GM19395 (cell line): ENCODE measurements around the gene SDHAF1.
"Not testable (repeated sequence)": the region's sequence is repeated elsewhere in the genome, so short reads cannot be mapped to it uniquely, and the experiment has no call there.

ENCODE experiments used
- ATAC-seq: cut with Tn5 transposase; IDR thresholded peaks from one replicate; pipeline ENCODE4 v1.9.1; 2021; ENCODE audit warnings: mild to moderate bottlenecking, moderate library complexity; ENCODE audit not compliant: unreplicated experiment

The SDHAF1 gene, protein sequence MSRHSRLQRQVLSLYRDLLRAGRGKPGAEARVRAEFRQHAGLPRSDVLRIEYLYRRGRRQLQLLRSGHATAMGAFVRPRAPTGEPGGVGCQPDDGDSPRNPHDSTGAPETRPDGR

DNA sequence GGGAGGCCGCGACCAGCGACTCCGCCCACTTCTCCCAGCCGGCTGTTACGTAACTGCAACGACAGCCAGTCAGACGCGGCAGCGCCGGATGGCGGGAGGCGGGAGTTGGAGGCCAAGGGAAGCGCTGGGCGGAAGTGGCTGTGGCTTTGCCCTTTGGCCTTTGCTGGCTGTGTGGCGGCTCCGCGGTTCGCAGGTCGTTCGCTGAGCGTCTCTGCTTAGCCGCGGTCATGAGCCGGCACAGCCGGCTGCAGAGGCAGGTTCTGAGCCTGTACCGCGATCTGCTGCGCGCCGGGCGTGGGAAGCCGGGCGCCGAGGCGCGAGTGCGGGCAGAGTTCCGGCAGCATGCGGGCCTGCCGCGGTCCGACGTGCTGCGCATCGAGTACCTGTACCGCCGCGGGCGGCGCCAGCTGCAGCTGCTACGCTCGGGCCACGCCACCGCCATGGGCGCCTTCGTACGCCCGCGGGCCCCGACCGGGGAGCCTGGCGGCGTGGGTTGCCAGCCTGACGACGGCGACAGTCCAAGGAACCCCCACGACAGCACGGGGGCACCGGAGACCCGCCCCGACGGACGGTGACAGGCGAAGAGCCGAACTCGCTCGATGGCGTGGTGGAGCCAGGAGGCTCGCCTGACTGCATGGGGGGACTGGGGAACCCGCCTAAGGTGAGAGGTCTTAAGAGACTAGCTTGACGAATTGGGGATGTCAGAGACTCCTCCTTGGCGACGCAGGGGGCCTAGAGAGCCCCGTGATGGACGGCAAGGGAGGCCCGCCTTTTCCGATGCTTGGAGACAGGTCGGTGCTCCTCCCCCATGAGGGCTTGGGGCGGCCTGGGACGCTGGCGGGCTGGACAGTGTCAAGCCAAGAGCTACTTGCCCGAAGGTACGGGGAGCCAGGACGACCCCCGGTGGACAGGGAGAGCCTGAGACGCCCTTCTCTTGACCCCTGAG is at the start of gene SDHAF1:
SDHAF1 (plus strand) TSS at position 141 of the 946 bp plus-strand sequence; CDS start at position 228, 87 bp downstream.
- peak; percentile 82 for ATAC-seq

DNA sequence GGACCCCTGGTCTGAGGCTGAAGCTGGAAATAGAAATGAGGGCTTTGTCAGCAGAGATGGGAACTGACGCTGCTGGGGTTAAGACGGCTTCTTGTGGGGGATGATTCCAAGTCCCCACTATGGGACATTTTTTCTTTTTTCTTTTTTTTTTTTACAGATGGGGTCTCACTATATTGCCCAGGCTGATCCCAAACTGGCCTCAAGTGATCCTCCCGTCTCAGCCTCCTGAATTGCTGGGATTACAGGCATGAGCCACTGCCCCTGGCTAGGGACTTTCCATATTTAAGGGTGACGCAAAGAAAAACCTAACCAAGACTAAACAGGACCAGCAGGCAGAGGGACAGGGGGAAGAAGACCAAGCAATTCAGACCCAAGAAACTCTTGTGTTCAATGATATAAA is 48.8 kb upstream of the SDHAF1 start:
- no peak for ATAC-seq

DNA sequence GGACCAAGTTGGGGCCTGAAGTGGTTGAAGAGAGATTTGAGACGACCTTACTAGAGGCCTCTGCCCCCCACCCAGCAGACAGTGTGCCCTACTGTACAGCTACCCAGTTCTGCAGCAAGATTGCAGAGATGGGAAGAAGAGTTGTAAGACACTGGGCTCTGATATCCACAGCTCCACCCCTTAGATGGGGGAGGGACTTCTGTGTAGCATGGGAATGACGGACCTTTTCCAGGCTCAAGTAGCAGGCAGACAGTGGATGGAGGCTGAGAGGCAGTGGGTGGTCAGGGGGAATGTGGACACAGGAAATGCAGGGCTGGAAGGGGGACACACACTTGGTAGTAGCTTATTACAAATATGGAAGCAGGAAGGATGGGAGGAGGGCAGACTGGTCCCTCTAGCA is 45.9 kb upstream of the SDHAF1 start:
- ATAC-seq, result no peak

DNA sequence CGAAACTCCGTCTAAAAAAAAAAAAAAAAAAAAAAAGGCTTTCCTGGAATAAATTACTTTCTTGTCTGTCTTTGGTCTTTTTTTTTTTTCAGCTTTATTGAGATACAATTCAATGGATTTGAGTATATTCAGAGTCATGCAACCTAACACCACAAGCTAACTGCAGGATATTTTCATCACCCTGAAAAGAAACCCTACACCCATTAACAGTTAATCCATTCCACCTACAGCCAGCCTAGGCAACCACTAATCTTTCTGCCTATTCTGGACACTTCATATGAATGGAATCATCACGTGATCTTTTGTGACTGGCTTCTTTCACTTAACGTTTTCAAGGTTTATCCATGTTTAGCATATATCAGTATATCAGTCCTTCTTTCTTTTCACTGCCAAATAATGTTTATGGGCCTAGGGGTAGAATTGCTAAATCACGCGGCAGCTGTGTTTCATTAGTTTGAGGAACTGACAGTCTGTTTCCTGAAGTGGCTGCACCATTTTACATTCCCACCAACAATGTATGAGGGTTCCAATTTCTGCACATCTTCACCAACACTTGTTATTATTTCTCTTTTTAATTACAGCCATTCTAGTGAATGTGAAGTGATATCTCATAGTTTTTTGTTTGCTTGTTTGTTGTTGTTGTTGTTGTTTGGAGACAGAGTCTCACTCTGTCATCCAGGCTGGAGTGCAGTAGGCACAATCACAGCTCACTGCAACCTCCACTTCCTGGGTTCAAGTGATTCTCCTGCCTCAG is 38.9 kb upstream of the SDHAF1 start:
- ATAC-seq, result no peak

DNA sequence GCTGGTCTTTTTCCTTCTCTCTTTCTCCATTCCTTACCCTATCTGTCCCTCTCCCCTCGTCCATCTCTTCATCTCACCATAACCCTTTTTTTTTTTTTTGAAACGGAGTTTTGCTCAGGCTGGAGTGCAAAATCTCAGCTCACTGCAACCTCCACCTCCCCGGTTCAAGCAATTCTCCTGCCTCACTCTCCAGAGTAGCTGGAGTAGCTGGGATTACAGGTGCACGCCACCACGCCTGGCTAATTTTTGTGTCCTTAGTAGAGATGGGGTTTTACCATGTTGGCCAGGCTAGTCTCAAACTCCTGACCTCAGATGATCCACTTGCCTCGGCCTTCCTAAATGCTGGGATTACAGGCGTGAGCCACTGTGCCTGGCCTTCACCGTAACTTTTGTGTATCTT is 37.6 kb upstream of the SDHAF1 start:
- ATAC-seq, result not testable (repeated sequence)

DNA sequence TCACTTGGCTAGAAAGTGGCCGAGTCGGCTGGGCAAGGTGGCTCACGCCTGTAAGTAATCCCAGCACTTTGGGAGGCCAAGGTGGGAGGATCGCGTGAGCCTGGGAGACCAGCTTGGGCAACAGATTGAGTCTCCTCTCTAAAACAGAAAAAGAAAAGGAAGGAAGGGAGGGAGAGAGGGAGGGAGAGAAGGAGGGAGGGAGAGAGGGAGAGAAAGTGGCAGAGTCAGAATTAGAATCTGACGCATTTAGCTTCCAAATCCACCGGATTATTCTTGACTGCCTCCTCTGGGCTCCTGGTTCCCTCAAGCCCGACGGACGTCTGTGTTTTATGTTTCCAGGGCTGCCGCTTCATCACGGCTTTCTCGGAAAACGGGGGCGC is 36.3 kb upstream of the SDHAF1 start:
- ATAC-seq, result no peak

DNA sequence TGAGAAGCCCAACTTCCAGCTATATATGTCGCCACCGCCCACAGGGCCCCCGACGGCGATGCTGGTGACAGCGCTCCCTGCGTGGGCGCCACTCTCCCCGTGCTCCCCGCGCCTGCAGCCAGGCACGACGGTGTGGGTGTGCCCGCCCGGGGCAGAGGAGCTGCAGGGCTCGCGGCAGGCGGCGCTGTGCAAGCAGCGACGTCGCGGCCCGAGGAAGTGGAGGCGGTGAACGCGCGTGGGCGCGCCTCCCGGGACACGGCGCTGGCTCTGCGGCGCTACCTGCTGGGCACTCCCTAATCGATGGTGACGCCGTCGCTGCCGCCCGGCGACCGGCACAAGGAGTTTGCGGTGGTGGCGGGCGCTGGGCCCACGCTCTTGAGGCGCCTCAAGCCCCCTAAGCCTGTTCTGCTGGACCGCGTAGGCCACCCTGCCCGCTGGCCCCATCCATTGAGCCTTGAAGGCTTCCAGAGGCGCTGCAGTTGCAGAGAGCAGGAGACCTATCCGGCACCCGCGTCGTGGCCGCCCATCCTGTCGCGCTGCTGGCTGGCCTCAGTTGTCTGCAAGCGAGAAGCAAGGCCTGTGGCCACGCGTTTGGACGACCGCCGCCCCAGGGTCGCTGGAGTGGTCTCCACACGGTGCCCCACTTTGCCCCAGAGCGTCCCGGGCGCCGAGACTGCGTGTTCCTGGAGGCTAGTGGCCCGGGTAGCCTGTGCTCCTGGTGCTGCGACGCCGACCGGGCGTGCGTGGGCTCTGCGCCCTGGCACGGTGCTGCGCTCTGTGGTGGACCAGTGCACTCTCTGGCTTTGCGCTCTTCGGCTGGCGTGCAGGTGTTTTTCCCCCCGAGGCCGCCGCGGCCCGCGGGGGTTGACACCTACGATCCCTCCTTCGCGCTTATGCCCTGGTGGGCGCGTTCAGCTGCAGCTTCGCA is 35.7 kb upstream of the SDHAF1 start:
- no peak for ATAC-seq

DNA sequence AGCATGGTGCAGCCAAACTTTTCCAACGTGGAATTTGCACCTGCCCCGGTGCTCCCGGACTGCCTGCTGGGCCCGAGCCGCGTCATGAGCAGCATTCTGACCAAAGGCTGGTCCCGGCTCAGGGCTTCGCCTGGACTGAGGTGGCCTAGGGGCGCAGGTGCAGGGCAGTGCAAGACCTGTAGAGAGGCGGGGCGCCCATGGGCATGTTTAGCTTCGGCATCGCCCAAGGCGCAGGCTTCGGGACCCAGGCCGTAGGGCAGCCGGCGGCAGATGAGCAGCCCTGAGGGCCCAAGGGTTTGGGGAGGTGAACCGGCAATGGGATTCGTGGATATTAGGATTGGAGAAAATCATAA is 35.0 kb upstream of the SDHAF1 start:
- ATAC-seq, result no peak

DNA sequence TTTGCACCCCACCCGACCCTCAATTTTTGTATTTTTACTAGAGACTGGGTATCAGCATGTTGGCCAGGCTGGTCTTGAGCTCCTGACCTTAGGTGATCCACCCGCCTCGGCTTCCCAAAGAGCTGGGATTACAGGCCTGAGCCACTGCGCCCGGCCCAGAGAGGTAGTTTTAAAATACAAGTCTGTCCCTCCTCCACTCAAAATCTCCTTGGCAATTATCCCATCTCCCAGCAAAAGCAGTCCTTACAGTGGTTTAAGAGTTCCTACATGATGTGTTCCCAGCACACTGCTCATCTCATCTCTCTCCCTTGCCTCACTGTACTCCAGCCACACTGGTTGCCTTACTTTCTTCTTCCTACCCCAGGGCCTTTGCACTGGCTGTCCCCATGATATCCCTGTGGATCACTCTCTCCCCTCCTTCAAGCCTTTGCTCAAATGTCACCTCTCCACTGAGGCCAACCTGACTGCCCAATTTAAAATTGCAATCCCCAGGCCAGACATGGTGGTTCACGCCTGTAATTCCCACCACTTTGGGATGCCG is 34.5 kb upstream of the SDHAF1 start:
- ATAC-seq, result no peak

DNA sequence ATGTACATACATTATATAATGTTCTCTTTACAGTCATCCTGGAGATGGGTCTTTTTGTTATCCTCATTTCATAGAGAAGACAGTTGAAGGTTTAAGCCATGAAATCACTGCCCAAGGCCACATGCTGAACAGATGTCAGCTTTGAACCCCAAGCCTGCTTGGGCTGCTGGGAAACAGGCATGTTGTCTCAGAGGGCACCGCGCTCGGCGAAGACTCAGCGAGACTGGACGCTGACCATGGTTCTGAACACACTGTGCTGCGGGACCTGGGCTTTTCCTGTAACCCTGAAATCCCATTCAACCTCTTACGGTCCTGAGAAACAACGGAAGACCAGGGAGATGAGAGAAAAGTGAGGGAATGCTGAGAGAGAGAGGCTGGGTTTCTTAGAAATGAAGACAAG is 31.5 kb upstream of the SDHAF1 start:
- ATAC-seq, result no peak

DNA sequence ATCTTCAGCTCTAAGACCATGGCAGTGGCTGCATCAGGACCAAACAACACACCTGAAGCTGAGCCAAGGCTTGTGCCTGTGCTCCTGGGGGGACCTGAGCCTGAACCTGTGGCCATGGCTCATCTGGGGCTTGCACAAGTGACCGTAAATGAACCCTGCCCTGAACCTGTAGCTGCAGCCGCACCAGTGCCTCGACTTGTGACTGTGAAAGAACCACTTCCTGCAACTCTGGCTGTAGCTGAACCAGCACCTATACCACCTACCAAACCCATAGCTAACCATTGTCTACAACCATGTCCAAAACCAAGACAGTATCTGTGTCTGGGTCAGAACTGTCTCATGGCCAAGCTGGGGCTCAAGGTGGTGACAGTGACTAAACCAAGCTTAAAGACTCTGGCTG is 28.2 kb upstream of the SDHAF1 start:
- no peak for ATAC-seq

DNA sequence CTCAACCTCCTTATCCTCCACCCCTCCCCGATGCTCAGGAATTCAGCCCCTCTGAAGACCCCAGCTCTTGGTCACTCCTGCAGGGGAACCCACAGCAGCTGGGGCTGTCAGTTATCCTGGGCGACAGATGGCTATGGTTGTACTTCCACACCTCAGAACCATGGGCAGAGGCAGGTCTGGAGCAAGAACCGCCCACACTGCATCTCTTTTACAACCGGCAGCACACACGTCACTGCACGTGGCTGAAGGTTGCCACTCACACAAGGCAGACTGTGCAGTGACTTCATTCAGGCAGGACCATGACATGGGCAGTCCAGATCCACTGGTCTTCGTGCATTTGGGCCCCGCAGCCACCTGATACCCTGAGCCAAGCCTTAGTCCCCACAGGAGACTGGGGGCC is 21.5 kb upstream of the SDHAF1 start:
- no peak for ATAC-seq

DNA sequence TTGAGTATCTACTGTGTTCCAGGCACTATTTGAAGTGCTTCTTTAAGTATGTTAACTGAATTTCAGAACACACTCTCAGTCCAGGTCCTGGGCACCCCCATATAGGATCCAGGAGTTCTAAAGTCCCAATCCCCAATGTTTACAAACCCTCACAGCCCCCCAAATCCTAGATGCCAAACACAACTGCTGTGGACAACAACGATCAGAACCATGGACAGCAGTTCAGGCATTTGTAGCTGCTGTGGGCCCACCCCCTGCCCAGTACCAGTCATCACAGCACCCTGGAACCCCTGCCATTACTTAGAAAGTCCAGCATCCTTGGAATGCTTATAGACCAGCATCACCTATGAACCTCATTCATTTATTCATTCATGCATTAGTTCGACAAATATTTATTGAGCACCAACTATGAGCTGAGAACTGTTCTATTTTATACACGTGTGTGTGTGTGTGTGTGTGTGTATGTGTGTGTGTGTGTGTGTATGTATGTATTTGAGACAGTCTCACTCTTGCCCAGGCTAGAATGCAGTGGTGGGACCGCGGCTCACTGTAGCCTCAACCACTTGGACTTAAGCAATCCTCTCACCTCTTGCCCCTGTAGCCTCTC is 19.3 kb upstream of the SDHAF1 start:
- ATAC-seq, result no peak

DNA sequence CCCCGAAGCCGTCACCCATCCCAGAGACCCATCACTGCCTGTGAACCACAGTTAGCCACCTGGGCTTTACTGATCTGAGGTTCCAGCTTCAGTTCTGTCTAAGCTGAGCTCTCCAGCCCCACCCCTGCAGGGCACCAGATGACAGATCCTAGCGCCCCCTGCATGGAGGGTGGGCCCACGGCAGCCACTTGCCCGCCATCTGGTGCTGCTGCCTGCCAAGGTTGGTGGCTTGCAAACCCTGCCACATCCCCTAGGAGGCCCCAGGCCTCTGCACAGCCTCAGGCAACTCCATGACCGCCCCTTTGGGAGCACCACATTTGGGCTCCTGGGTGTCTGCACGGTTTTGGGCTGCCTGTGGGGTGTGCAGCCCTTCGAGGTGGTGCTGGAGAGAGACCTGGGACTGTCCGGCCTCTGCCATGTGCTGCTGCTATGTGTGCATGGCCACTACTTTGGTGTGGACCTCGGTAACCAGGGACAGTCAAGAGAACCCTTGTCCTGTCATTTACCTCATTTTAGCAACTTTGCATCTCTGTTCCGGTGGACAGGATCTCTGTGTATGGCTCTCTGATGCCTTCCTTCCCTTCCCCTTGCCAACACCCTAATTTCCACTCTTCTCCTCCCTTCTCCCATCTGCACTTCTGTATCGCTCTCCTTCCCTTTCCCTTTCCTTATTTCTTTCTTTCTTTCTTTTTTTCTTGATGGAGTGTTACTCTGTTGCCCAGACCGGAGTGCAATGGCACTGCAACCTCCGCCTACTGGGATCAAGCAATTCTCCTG is 17.4 kb upstream of the SDHAF1 start:
- no peak for ATAC-seq

DNA sequence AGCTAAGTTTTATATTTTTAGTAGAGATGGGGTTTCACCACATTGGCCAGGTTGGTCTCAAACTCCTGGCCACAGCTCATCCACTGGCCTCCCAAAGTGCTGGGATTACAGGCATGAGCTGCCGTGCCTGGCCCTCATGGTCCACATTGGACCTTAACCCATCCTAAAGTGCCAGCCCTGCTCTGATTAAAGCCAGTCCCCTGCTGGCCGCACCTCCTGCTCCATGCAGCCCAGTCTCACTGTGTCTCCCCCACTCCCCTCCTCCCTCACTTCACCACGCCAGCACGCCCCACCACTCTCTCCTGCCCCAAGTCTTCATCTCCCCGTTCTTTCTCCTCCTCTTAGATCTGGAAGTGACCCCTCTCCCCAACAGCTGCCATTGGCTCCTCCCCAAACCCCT is 16.7 kb upstream of the SDHAF1 start:
- no peak for ATAC-seq

DNA sequence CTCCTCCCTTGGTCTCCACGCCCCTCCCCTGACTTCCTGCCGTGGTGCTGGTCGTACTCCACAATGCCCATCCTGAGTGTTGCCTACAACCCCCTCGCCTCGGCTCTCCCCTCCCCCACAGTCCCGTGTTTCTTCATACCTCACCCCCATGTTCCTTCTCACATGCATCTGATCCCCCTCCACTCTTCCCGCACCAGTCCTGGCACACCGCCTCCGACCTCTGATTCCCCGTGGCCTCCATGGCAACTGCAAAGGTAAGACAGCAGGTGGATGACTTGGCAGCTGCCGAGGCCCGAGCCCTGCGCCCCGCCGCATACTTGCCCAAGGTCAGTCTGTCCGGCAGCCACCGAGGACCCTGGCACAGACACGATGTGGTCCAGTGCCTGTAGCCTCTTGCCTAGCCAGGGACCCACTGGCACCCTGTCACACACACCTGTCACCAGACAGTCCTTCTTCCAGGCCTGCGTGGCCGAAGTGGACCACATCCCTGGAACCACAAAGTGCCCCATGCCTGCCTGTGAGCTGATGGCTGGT is 16.1 kb upstream of the SDHAF1 start:
- ATAC-seq, result no peak

DNA sequence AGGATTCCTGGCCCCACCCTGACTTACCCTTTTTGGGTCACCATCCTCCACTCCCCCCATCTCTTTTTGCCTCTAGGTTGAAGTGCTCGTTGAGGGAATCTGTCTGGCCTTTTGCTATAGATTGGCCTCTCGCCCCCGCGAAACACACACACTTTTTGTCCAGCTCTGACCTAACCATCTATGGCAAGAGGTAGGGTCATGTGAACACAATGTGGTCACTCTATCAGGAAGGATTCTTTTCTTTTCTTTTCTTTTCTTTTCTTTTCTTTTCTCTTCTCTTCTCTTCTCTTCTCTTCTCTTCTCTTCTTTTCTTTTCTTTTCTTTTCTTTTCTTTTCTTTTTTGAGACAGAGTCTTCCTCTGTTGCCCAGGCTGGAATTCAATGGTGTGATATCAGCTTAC is 14.0 kb upstream of the SDHAF1 start:
- ATAC-seq, result not testable (repeated sequence)

DNA sequence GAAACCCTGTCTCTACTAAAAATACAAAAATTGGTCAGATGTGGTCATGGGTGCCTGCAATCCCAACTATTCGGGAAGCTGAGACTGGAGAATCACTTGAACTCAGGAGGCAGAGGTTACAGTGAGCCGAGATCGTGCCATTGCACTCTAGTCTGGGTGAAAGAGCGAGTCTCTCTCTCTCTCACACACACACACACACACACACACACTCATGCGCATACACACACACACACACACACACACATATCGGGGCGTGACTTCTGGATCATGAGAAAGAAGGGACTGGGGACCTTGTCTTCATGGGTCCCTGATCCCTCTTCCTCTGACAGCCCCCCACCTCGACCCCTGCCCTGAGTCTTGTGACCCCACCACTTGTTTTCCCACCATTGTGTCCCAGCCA is 11.8 kb upstream of the SDHAF1 start:
- ATAC-seq, result no peak

DNA sequence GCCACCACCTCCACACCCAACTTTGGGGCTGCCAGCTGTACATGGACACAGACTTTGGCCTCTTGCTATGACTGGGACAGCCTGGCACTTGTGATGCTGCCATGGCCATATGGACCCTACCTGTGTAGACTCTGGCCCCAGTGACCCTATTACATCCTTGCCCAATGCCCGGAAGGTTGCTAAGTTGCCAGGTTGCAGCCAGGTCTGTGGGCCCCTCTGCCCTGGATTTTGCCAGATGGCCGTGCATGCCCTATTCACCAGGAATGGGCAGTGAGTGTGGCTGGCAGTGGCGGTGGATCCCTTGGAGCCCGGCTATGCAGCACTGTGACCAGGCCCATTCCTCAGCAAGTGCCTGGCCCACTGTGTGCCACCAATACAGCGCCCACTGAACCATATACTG is 8.9 kb upstream of the SDHAF1 start:
- ATAC-seq, result no peak
